Measurements from ENCODE around the gene CRIP2.

DNA sequence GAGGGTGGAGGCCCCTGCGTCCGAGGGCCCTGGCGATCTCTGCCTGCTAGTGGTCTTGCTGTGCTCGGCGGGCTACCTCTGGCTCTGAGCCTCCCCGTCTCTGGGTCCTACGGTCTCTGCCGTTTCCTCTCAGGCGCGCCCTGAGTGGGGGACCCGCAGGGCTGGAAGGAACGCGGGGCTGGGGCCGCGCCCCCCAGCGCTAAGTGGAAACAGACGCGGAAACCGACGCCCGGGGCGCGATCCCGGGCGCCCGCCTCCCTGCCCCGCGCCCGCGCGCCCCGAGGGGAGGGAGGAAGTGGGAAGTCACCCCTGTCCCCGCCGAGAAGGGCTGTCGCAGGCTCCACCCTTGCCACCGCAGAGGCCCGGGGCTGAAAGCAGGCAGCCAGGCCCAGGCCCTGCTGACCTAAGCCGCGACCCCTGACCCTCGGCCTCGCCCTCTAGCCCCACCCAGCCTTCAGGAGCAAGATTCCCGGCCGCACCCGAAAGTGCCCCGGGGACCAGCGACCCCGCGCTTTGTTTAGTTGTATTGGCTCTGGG, 12.9 kb downstream of the CRIP2 start:
- TF ChIP-seq EP300 (IDR thresholded peaks at IDR 0.05; ENCODE audit: borderline replicate concordance in 1 of 2, low read depth in 2 of 2, low read length in 2 of 2): no peak
- TF ChIP-seq POLR2A (IDR thresholded peaks at IDR 0.05; ENCODE audit: control extremely low read depth in 1 of 2, low read depth in 2 of 2, low read length in 2 of 2): no peak
- no peak for TF ChIP-seq TAF1 (IDR thresholded peaks at IDR 0.05; ENCODE audit: low read depth, low read length)
